GM19463 (cell line): Measurements from ENCODE around the gene IMPG2.

Experiments used
- ATAC-seq: cut with Tn5 transposase; IDR thresholded peaks from one replicate; pipeline ENCODE4 v1.9.1; 2021; ENCODE audit warnings: mild to moderate bottlenecking, moderate library complexity; ENCODE audit not compliant: unreplicated experiment

IMPG2 gene

DNA sequence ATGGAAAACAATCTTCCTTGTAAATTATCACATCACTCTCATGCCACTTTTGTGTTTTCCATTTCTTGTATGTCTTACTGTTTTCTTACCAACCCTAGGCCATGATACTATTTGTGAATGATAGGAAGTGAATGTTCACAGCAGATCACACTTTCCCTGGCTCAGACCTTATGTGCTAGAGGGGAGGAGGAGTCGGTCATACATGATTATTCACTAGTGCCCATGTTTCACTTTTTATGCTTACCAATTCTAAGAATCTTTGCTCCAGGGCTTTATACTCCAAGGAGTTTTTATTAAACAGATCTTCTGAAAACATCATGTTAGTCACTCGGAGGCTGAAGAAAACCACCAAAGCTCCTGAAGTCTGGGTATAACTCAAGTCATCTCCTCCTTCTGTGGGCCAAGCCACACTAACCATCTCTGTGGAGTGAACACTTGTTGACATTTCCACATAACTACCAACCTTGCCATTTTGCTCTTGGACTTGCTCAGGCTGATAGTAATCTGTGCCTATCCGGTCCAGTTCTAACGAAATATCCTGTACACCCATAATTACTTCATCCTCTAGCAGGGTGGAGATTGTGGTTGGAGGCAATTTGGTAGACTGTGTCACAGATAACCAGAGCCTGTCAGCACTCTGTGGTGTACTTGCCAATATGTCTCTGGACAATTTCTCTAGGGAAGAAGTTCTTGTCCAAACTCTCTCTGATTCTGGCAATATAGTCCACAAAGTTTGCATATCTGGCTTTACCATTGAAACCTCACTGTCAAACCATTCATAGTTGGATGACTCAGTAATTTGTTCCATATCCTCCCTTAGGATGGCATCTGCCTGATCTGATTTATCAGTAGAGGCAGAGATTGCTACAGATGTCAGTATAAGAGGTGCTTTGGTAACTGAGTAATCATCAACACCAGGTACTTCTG, 76.8 kb downstream of the IMPG2 start:
- no peak for ATAC-seq

DNA sequence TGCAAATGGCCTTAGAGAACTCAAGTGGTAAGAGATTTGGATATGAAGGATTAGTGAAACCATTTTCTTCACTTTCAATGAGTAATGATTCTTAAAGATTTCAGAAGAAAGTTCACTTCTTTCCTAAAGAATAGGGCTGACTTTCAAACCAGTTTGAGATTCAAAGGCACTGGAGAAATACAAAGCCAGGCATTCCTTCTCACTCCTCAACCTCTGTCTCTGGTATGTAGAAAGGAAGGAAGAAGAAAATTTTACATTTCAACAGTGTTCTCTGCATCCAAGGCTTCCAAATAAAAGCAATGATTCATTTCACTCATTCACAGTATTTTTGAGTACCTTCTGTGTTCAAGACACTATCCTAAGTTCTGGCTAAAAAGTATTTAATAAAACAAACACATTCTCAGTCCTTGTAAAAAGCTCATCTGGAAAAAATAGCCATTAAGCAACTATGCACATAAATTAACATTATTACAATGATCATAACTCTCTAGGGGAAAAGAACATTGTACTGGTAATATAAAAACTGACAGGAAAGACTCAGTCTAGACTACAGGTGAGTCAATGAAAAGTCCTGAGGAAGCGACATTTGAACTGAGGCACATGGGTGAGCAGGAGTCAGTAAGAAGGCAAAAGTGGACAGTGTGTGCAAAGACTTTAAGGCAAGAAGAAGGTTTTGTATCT, 79.5 kb downstream of the IMPG2 start:
- no peak for ATAC-seq

DNA sequence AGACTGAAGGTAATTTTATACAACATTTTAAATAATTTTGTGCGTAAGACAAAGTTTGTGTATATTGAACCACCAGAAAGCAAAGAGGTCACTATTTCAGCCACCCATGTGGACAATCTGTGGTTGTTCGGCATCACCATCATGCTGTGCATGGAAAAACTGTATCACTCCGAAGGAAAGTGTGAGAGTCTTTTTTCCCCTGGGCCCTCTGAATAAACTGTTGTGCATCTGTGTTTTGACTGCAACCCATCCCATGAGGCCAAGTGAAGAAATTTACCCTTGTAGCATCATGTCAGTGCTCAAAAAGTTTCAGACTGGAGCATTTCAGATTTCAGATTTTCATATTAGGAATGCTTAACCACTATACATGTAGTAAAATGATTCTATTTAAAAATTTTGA, 85.3 kb downstream of the IMPG2 start:
- ATAC-seq = no peak

GRCh38 chr3:101230618-101231017, 89.8 kb downstream of the IMPG2 start:
- no peak for ATAC-seq

DNA sequence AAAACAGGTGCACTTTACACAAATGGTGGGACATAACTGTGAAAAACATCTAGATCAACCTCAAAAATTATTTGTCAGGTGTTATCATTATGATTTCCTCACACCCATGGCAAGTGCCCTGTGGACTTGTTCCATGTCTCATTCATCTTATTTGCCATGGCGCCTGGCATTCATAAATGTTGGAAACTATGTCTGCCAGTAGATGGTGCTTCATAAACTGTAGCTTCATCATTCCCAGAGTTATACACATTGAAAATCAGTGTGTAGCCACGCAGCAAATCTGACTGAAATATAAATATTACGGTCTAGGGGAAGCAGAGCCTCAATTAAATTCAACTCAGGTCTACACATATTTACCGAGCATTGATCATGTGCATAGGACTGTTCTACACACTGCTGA, 90.7 kb downstream of the IMPG2 start:
- ATAC-seq = no peak

DNA sequence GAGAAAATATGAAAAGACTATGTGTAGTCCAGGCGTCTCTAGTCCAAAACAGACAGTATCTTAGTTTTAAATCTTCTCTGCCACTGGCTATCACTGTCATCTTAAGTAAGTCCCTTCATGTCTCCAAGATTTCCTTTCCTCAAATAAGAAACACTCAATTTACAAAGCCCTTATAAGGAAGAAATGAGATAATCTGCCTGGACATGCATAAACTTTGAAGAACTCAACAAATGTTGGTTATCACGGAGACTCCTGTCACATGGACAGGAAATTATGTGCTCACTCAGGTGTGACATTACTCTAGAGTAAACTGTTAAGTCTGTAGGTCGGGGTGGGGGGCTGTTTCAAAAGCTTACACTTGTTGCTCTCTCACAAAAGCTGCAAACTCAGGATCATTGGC, 91.9 kb downstream of the IMPG2 start:
- ATAC-seq = no peak

DNA sequence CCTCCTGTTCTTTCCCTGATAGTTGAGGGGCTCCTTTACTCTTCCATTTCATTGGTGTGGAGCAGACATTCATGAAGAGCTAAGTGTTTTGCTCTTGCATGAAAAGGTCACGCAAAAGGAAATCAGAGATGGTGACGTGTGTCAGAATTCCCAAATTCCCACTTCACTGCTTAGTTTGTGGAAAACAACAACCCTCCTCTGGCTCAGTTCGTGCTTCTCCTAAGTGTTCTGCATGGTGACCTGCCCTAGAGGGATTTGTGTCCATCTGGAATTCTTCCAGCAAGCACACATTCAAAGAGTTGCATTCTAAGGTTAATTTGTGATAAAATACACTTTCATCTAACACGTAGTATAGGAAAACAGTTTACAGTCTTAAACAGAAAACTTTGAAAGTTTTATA, 95.6 kb downstream of the IMPG2 start:
- ATAC-seq = no peak

- ATAC-seq = no peak
These were observed 97.4 kb downstream of the IMPG2 start for GRCh38 chr3:101223016-101223415.

DNA sequence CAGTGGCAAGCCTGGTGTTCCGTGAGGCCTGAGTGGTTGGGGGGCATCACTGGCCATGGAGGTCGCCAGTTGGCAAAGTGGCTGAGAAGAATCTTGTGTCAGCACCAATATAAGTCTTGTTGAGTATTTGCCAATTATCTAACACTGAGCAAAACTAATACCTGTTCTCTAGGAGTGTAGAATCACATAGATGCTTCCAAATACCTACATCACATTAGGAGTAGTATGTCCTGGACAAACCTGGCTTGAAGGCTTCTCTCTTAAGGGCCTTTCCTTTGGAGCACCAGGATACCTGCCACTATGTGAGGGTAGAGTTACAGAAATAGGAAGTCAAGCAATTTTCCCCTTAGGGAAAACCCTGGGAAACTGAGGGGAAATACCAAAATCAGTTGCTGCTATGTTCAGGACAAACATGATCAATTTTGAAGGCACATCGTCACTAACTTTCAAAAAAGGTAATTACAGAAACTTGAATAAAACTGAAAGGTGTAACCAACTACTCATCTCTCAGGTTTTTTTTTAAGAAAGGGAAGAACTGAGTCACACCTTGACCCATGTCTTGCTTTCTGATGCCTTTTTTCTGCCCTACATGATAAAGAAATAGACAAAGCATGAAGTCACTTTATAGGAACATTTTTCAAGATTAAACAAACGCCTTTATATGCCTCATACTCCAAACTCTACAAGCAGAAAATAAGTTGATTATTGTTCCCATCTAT, 100.4 kb downstream of the IMPG2 start:
- no peak for ATAC-seq

DNA sequence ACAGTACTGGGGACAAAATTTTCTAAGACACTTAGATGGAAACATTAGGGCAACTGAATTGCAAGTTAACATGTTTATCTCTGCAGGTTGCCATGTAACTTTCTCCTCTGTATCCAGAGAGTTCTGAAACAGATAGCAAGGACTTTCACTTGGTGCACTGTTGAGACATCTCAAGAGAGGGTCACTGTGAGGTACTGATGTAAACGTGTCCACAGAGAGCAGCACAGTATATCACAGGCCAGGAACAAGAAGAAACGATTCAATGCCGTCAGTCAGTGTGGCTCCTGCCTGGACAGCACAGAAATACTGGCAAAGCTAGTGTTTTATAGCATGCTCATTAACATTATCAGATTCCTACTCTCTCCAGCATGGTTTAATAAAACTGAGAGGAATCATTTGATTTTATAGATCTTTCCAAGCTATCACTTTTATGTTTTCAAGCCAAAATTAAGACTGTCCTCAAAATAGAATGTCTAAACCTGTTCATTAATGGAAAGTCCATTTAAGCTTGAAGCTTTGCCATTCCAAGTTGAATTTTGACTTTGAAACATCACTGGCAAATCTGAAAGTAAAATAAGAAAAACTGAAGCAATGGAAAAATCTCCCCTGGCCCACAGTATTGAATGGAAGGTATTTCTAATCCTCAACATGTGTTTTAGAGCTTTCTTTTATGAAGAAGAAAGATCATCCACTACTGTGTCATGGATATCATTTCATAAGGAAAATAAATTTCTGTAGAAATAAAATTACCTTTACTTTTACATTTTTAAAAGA, 102.7 kb downstream of the IMPG2 start:
- ATAC-seq = no peak

- ATAC-seq = no peak
These were observed 103.5 kb downstream of the IMPG2 start for GRCh38 chr3:101216710-101217465.

DNA sequence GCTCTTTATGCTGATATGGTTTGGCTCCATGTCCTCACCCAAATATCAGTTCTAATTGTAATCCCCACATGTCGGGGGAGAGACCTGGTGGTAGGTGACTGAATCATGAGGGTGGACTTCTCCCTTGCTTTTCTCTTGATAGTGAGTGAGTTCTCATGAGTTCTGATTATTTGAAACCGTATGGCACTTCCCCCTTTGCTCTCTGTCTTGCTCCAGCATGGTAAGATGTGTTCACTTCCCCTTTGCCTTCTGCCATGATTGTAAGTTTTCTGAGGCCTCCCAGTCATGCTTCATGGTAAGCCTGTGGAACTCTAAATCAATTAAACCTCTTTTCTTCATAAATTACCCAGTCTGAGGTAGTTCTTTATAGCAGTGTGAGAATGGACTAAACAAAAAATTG, 107.6 kb downstream of the IMPG2 start:
- no peak for ATAC-seq

DNA sequence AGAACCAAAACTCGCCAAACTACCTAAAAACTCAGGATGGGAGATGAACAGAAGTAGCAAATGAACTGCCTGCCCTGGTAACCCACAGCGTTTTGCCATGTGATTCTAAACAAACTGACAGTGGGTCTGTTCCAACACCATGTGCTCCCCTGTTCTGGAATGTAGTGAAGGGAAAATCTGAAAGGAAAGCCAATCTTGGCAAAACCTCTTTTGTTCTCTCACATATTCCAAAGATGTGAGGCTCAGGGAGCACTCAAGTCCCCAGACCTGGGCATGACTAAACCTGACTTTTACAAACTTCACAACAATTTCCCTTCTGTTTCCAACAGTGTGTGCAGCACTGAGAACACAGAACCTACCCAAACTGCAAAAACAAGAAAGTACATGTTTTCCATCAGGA, 116.1 kb downstream of the IMPG2 start:
- ATAC-seq = no peak

GRCh38 chr3:101203411-101203810, 117.0 kb downstream of the IMPG2 start:
- no peak for ATAC-seq

DNA sequence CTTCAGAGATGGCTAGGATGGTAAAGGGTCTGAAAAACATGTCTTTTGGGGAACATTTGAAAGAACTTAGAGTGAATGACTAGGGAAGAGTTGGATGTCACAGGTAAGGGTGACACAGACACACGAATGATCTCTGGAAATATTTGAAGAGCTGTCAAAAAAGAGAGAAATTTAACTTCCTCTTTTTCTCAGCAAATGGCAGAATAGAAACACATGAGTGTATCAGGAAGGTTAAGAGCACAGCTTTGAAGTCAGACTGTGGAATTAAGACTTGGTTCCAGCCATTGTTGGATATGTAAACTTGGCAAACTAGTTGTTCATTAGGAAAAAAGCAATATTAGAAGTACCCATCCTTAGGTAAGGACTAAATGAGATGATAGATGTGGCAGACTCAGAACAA, 117.7 kb downstream of the IMPG2 start:
- no peak for ATAC-seq

GRCh38 chr3:101200461-101200860, 119.9 kb downstream of the IMPG2 start:
- no peak for ATAC-seq

- no peak for ATAC-seq
These were observed 124.2 kb downstream of the IMPG2 start for GRCh38 chr3:101195951-101196713.

DNA sequence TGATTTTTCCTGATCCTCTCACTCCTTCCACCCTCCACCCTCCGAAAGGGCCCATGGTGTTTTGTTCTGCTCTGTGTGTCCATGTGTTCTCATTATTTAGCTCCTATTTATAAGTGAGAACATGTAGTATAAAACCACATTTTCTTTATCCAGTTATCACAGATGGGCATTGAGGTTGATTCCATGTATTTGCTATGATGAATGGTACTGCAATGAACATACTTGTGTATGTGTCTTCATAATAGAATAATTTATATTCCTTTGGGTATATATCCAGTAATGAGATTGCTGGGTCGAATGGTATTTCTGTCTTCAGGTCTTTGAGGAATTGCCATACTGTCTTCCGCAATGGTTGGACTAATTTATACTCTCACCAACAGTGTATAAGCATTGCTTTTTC, 126.0 kb downstream of the IMPG2 start:
- no peak for ATAC-seq

DNA sequence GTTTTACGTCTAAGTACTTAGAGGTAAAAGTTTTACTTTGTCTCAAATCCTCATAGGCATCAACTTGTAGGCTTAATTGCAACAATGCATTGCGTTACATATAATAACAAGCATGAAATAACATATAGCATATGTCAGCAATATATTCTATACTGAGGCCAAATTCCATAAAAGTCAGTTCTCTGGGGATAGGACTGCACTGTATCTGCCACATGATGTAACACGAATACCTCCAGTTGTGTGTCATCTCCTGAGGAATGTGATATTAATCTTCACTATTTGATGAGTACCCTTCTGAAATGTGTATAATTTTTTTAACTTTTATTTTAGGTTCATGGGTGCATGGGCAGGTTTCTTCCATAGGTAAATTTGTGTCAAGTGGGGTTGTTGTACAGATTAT, 126.4 kb downstream of the IMPG2 start:
- no peak for ATAC-seq
